Limb (tissue), 2 donors: ENCODE data around the gene DPEP3.
A peak's percentile ranks its signal among the peaks of the same experiment; 100 is the strongest.
"Not testable (repeated sequence)": the region's sequence is repeated elsewhere in the genome, so short reads cannot be mapped to it uniquely, and the experiment has no call there.

Source experiments
- DNase-seq, 2 donors: peaks; one replicate each; pipeline ENCODE4 v3.0.0-alpha.2; 2016; ENCODE audit errors: extremely low spot score in 2 of 2

DPEP3 gene

GRCh38 chr16:67979955-67980678 lies at the start of gene DPEP3:
DPEP3 (minus strand) TSS chr16:67980499; CDS start chr16:67980380, 119 bp downstream.
- DNase-seq, result no peak

GRCh38 chr16:68028996-68029395 lies 48.7 kb upstream of the DPEP3 start:
- no peak for DNase-seq

- peak; percentile 86 to 98 for DNase-seq
Measured at GRCh38 chr16:68022728-68023537, 42.6 kb upstream of the DPEP3 start, which contains the start of the genes DDX28 and DUS2. DDX28 (minus strand) TSS chr16:68023232; CDS start chr16:68023202, 30 bp downstream. DUS2 (plus strand) TSS chr16:68023284; CDS start chr16:68038024, 14,740 bp downstream.

GRCh38 chr16:68022278-68022727 lies 42.0 kb upstream of the DPEP3 start:
- DNase-seq, result peak in 1 of 2 donors; percentile 35

- DNase-seq, result no peak
Measured at GRCh38 chr16:68021490-68021889, 41.2 kb upstream of the DPEP3 start.

GRCh38 chr16:68019167-68019680 lies 38.9 kb upstream of the DPEP3 start:
- DNase-seq, result no peak

- DNase-seq, result no peak
Measured at GRCh38 chr16:68015681-68016080, 35.4 kb upstream of the DPEP3 start, which contains the start of gene DPEP2NB. DPEP2NB (minus strand) TSS chr16:68015911; CDS start chr16:68015770, 141 bp downstream.

GRCh38 chr16:68013440-68013839 lies 33.1 kb upstream of the DPEP3 start:
- no peak for DNase-seq

GRCh38 chr16:68009872-68010271 lies 29.6 kb upstream of the DPEP3 start:
- not testable (repeated sequence) for DNase-seq

GRCh38 chr16:68009157-68009735 lies 28.9 kb upstream of the DPEP3 start:
- DNase-seq, result no peak

GRCh38 chr16:68005786-68006286 lies 25.5 kb upstream of the DPEP3 start:
- no peak for DNase-seq

- DNase-seq, result no peak
Measured at GRCh38 chr16:68005211-68005610, 24.9 kb upstream of the DPEP3 start.

GRCh38 chr16:68003031-68003430 lies 22.7 kb upstream of the DPEP3 start:
- no peak for DNase-seq

GRCh38 chr16:68000450-68000849 lies 20.2 kb upstream of the DPEP3 start:
- no peak for DNase-seq

GRCh38 chr16:67999985-68000384 lies 19.7 kb upstream of the DPEP3 start:
- no peak for DNase-seq

GRCh38 chr16:67998779-67999688 lies 18.7 kb upstream of the DPEP3 start, which contains the start of gene DPEP2:
DPEP2 (minus strand) TSS chr16:67999484; CDS start chr16:67993212, 6,272 bp downstream.
- DNase-seq, result not testable (repeated sequence)

- not testable (repeated sequence) for DNase-seq
Measured at GRCh38 chr16:67998231-67998778, 18.0 kb upstream of the DPEP3 start.

GRCh38 chr16:67996666-67997065 lies 16.4 kb upstream of the DPEP3 start:
- DNase-seq, result no peak

- DNase-seq, result no peak
Measured at GRCh38 chr16:67995423-67995822, 15.1 kb upstream of the DPEP3 start.

- DNase-seq, result not testable (repeated sequence)
Measured at GRCh38 chr16:67994040-67994408, 13.7 kb upstream of the DPEP3 start.
